Germinal center (tissue), 1 donor: ENCODE results near the gene TBC1D20.
"Not testable (repeated sequence)": the region's sequence is repeated elsewhere in the genome, so short reads cannot be mapped to it uniquely, and the experiment has no call there.

ENCODE experiments used
- DNase-seq: peaks from one replicate; pipeline ENCODE4 v3.0.0; 2012; ENCODE audit warnings: mixed read lengths, low spot score

TBC1D20 gene

DNA sequence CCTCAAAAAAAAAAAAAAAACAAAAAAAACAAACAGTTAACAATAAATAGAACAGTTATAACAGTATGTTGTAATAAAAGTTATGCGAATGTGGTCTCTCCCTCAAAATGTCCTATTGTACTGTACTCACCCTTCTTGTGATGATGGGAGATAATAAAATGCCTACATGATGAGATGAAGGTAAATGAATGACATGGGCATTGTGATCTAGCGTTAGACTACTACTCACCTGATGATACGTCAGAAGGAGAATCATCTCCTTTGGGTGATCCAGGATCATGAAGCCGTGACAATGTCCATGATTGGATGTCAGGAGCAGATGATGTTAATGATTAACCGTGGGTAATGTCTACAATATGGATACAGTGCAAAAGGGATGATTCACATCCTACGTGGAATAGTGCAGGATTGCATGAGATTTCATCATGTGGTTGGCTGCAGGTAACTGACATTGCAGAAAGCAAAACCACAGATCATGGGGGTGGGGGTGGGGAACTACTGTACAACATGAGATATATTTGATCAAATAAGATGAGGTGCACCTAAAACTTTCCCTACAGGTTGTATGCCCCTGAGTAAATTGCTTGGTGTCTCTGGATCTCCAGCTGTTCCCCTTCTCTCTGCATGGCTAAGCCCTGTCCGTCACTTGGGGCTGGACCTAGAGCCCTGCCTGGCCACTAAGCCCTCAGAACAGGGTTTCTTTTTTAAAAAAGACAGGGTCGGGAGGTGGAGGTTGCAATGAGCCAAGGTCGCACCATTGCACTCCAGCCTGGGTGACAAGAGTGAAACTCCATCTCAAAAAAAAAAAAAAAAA, 60.4 kb downstream of the TBC1D20 start:
- no peak for DNase-seq

GRCh38 chr20:400454-401275, 61.7 kb downstream of the TBC1D20 start:
- DNase-seq: no peak

GRCh38 chr20:400128-400453, 62.2 kb downstream of the TBC1D20 start:
- DNase-seq: no peak

DNA sequence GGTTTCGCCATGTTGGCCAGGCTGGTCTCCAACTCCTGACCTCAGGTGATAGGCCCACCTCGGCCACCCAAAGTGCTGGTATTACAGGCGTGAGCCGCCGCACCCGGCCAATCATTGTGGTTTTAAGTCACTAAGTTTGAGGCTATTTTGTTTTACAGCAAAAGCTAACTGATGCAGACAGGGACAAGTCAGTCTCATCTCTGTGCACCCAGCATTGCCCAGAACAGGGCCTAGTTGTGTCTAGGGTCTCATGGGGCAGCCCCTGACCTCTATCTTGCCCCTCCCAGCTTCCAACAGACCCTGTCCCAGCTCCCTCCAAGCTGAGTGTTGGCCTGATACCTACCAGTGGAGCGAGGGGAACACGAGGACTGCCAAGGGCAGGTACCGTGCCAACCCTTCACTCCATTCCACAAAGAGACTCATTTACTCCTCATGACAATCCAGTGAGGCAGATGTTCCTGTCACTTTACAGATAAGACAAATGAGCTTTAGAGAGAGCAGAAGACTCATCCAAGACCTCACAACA, 63.1 kb downstream of the TBC1D20 start:
- no peak for DNase-seq

- DNase-seq: no peak
Observed at GRCh38 chr20:397432-398237, 64.7 kb downstream of the TBC1D20 start.

GRCh38 chr20:396619-397431, 65.5 kb downstream of the TBC1D20 start:
- DNase-seq: no peak

GRCh38 chr20:396252-396618, 66.1 kb downstream of the TBC1D20 start:
- DNase-seq: no peak

GRCh38 chr20:393296-393695, 69.0 kb downstream of the TBC1D20 start:
- not testable (repeated sequence) for DNase-seq

- DNase-seq: no peak
Observed at GRCh38 chr20:391041-391711, 71.2 kb downstream of the TBC1D20 start.

- no peak for DNase-seq
Observed at GRCh38 chr20:389220-389619, 73.1 kb downstream of the TBC1D20 start.

DNA sequence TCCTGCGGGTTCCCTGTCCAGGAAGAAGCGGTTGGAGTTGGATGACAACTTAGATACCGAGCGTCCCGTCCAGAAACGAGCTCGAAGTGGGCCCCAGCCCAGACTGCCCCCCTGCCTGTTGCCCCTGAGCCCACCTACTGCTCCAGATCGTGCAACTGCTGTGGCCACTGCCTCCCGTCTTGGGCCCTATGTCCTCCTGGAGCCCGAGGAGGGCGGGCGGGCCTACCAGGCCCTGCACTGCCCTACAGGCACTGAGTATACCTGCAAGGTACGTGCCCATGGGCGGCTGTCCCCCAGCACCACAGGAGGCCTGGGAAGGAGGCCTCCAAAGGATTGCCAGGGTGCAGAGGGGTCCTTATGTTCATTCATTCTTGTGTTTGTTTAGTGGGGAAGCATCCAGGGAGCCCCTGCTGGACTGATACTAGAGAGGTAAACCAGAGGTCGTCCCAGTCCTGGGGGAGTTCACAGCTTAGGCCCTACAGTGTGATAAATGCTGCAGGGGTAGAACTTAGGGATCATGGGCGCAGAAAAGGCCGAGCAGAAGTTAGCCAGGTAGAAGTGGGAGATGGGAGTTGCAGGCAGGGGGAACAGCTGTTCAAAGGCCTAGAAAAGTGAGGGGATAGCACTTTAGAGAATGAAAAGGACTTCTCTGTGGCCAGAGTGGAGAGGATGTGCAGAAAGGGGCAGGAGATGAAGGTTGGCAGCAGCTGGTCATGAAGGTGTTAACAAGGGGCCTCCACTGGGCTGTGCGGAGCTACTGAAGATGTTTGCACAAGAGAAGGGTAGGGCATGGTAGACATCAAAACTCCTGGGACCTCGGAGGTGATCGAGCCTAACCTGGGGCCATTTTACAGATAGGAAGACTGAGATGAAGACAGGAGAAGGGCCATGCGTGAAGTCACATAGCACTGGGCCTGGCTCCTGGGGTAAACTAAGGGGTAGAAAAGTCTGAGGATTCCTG, 74.0 kb downstream of the TBC1D20 start:
- DNase-seq: no peak

GRCh38 chr20:387520-387919, 74.8 kb downstream of the TBC1D20 start:
- DNase-seq: no peak

DNA sequence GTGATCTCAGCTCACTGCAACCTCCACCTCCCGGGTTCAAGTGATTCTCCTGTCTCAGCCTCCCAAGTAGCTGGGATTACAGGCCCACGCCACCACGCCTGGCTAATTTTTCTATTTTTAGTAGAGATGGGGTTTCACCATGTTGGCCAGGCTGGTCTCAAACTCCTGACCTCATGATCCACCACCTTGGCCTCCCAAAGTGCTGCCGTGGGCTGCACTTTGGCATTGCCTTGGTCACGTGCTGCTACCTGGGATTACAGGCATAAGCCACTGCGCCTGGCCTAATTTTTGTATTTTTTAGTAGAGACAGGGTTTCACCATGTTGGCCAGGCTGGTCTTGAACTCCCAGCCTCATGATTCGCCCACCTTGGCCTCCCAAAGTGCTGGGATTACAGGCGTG, 75.7 kb downstream of the TBC1D20 start:
- not testable (repeated sequence) for DNase-seq
